HepG2 (cell line): ENCODE results near the gene TADA2A. TPM values are rescaled to one million over a fixed set of nuclear protein-coding genes. Genes with fewer than 3 reads are reported as not detected.

ENCODE experiments used
- ASH2L ChIP-seq: fragments of 300-600, 200-600 bp; sonication (generic); IDR thresholded peaks from 2 replicates; pipeline ENCODE4 v1.7.0; 2017; ENCODE audit warnings: low read depth, mild to moderate bottlenecking, moderate library complexity, mixed read lengths, low read length; ENCODE audit not compliant: insufficient read length
- ATF2 ChIP-seq: sonication (generic); formaldehyde crosslinking; IDR thresholded peaks from 2 replicates; pipeline ENCODE4 v1.4.0; 2020; ENCODE audit warnings: missing genetic modification reagents
- ATF7-NPFF ChIP-seq: sonication (generic); formaldehyde crosslinking; IDR thresholded peaks from 2 replicates; pipeline ENCODE4 v1.8.1; 2023; ENCODE audit warnings: mild to moderate bottlenecking, low read depth, missing genetic modification reagents, moderate library complexity
- ELF4 ChIP-seq: sonication (generic); formaldehyde crosslinking; IDR thresholded peaks from 2 replicates; pipeline ENCODE4 v1.5.0; 2020; ENCODE audit warnings: missing genetic modification reagents, mild to moderate bottlenecking, moderate library complexity, borderline replicate concordance
- FOXJ3 ChIP-seq: sonication (generic); formaldehyde crosslinking; IDR thresholded peaks from 2 replicates; pipeline ENCODE4 v1.4.0; 2020; ENCODE audit warnings: missing genetic modification reagents, mild to moderate bottlenecking, borderline replicate concordance
- KDM2A ChIP-seq: sonication (generic); formaldehyde crosslinking; IDR thresholded peaks from 2 replicates; pipeline ENCODE4 v1.4.0; 2020; ENCODE audit warnings: low read depth, missing genetic modification reagents, borderline replicate concordance
- KMT2B ChIP-seq: IDR thresholded peaks from 2 replicates; pipeline ENCODE4 v1.6.1; 2016; ENCODE audit warnings: missing genetic modification reagents, missing compliant biosample characterization
- NONO ChIP-seq, 2 experiments: fragments of 450-650 bp in 1 of 2; sonication (generic) in 1 of 2; formaldehyde crosslinking in 1 of 2; IDR thresholded peaks in 1 of 2; conservative IDR thresholded peaks in 1 of 2; 2 replicates each; pipeline versions ENCODE4 v1.6.1 to v1.8.0; 2017 to 2022; ENCODE audit warnings: mild to moderate bottlenecking in 1 of 2, missing genetic modification reagents in 1 of 2, moderate library complexity in 1 of 2
- PCBP1 ChIP-seq: fragments of 200-400 bp; formaldehyde crosslinking; IDR thresholded peaks from 2 replicates; pipeline ENCODE4 v1.6.1; 2017; ENCODE audit warnings: mild to moderate bottlenecking, low read depth, low read length, borderline replicate concordance
- TEAD3 ChIP-seq: optimal IDR thresholded peaks from 2 replicates; pipeline ENCODE3; 2016; ENCODE audit warnings: borderline replicate concordance
- TOPORS ChIP-seq: sonication (generic); formaldehyde crosslinking; IDR thresholded peaks from 2 replicates; pipeline ENCODE4 v1.8.0; 2023; ENCODE audit warnings: mild to moderate bottlenecking, missing genetic modification reagents
- ZNF205 ChIP-seq: IDR thresholded peaks from 2 replicates; pipeline ENCODE4 v1.6.1; 2018; ENCODE audit warnings: missing biosample characterization, missing genetic modification reagents
- ZNF337 ChIP-seq: sonication (generic); formaldehyde crosslinking; IDR thresholded peaks from 2 replicates; pipeline ENCODE4 v1.5.1; 2020; ENCODE audit warnings: missing genetic modification reagents, low read depth, mild to moderate bottlenecking, borderline replicate concordance
- ZNF44 ChIP-seq: sonication (generic); formaldehyde crosslinking; IDR thresholded peaks from 2 replicates; pipeline ENCODE4 v1.5.1; 2020; ENCODE audit warnings: mild to moderate bottlenecking, missing genetic modification reagents
- ZNF530 ChIP-seq: sonication (generic); formaldehyde crosslinking; IDR thresholded peaks from 2 replicates; pipeline ENCODE4 v1.5.0; 2020; ENCODE audit warnings: low read depth, mild to moderate bottlenecking, missing genetic modification reagents
- ZNF556 ChIP-seq: sonication (generic); formaldehyde crosslinking; IDR thresholded peaks from 2 replicates; pipeline ENCODE4 v1.4.0; 2020; ENCODE audit warnings: mild to moderate bottlenecking, missing genetic modification reagents, borderline replicate concordance
- ZNF737 ChIP-seq: sonication (generic); formaldehyde crosslinking; IDR thresholded peaks from 2 replicates; pipeline ENCODE4 v1.5.0; 2020; ENCODE audit warnings: missing genetic modification reagents, mild to moderate bottlenecking, borderline replicate concordance
- ZNF839 ChIP-seq: sonication (generic); formaldehyde crosslinking; IDR thresholded peaks from 2 replicates; pipeline ENCODE4 v1.4.0; 2020; ENCODE audit warnings: missing genetic modification reagents, mild to moderate bottlenecking, borderline replicate concordance
- ZSCAN29 ChIP-seq: sonication (generic); formaldehyde crosslinking; conservative IDR thresholded peaks from 2 replicates; pipeline ENCODE4 v1.4.0; 2020; ENCODE audit warnings: mild to moderate bottlenecking, missing genetic modification reagents
- polyA plus RNA-seq, 8 experiments: library from polyadenylated mRNA; depleted of rRNA in 3 of 8; stranded (reverse) in 7 of 8; unstranded in 1 of 8; fragments of >200 nt; fragmentation: Illumina TruSeq in 4 of 8; extraction: Trizol in 4 of 8; gene quantifications; 2 replicates each; pipeline versions ENCODE4 v1.2.1 to v1.2.3, GENCODE V29; 2011 to 2016; ENCODE audit warnings: low read depth in 4 of 8, missing spikeins in 1 of 8, mixed read lengths in 1 of 8; ENCODE audit not compliant: insufficient read depth in 1 of 8
- total RNA-seq, 5 experiments: library from RNA; depleted of rRNA; stranded (reverse); fragments of >200 nt; fragmentation: Illumina TruSeq; extraction: Trizol; gene quantifications; 2 replicates each; pipeline ENCODE4 v1.2.3, GENCODE V29; 2016; ENCODE audit warnings: low read depth in 1 of 5
- TF ChIP-seq, protein P1 (sequence below): sonication (generic); formaldehyde crosslinking; IDR thresholded peaks from 2 replicates; pipeline ENCODE4 v1.8.0; 2022; ENCODE audit warnings: mild to moderate bottlenecking, missing genetic modification reagents, moderate library complexity
- TF ChIP-seq, protein P2 (sequence below): sonication (generic); formaldehyde crosslinking; conservative IDR thresholded peaks from 2 replicates; pipeline ENCODE4 v1.8.1; 2023; ENCODE audit warnings: missing genetic modification reagents
- TF ChIP-seq, protein P3 (sequence below): sonication (generic); formaldehyde crosslinking; IDR thresholded peaks from 2 replicates; pipeline ENCODE4 v1.4.0; 2020; ENCODE audit warnings: missing genetic modification reagents

TADA2A gene
- total and polyA plus RNA-seq, 2 of the 13 experiments (the other 11 are each of a cell fraction or from before 2014, with no cell fraction given), result 8.0 to 14.0 TPM

DNA sequence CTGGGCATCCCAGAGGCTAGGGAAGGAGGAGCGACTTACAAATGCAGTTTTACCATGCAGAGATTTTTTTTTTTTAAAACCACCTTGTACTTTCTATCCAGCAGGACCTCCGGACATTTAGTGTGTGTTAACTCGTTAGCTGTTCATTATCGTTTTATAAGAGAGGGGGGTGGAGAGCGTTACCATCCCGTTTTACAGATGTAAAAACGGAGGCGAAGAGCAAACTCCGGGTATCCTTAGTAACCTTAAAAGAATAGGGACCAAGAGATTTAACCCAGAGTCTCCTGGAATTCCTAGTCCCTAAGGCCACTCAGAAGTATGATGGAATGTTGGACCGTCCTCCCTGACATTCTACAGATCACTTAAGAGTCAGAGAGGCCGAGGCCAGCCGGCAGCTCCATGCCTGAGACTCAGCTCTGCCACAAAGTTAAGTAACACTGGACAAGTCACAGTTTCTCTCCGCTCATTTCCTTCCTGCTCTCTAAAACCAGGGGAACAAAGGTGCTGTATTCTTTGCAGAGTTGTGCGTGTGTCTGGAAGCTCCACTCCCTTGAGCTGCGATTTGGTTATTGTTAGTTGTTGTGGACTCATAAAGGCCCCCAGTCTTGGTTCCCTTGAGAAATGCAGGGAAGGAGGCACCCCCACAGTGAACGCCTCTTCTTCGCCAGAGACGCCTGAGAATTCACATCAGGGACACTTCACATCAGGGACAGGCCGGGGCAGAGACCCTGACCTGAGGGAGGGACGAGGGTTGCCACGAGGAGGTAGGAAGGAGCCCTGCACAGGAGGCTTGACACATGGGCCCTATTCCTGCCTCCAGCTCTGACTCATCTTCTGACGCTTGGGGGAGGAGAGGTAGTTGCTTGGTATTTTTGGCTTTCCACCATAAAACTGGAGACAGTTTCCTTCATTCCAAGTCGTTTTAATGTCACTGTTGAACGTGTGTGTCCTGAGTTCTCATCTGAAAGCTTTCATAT, 84.2 kb downstream of the TADA2A start (continued):
- TF ChIP-seq NONO (IDR thresholded peaks at IDR 0.05), result no peak
- no peak for TF ChIP-seq NONO (CRISPR knock-in tag; conservative IDR thresholded peaks at IDR 0.05)
- TF ChIP-seq FOXJ3, result no peak
- TF ChIP-seq, protein P1, sequence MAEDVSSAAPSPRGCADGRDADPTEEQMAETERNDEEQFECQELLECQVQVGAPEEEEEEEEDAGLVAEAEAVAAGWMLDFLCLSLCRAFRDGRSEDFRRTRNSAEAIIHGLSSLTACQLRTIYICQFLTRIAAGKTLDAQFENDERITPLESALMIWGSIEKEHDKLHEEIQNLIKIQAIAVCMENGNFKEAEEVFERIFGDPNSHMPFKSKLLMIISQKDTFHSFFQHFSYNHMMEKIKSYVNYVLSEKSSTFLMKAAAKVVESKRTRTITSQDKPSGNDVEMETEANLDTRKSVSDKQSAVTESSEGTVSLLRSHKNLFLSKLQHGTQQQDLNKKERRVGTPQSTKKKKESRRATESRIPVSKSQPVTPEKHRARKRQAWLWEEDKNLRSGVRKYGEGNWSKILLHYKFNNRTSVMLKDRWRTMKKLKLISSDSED (CRISPR knock-in tag), result no peak
- no peak for TF ChIP-seq ZNF556 (CRISPR knock-in tag)
- no peak for TF ChIP-seq ZNF737
- TF ChIP-seq ZNF337 (CRISPR knock-in tag), result no peak
- TF ChIP-seq ATF7-NPFF, result no peak
- TF ChIP-seq, protein P2, sequence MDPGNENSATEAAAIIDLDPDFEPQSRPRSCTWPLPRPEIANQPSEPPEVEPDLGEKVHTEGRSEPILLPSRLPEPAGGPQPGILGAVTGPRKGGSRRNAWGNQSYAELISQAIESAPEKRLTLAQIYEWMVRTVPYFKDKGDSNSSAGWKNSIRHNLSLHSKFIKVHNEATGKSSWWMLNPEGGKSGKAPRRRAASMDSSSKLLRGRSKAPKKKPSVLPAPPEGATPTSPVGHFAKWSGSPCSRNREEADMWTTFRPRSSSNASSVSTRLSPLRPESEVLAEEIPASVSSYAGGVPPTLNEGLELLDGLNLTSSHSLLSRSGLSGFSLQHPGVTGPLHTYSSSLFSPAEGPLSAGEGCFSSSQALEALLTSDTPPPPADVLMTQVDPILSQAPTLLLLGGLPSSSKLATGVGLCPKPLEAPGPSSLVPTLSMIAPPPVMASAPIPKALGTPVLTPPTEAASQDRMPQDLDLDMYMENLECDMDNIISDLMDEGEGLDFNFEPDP (CRISPR knock-in tag), result no peak
- no peak for TF ChIP-seq ZNF530 (CRISPR knock-in tag)
- TF ChIP-seq KDM2A, result 0 out of 2 replicates have a peak, but pooled peaks have one; percentile 23
- TF ChIP-seq ASH2L, result no peak
- TF ChIP-seq ZNF205 (CRISPR knock-in tag), result no peak
- TF ChIP-seq TOPORS (CRISPR knock-in tag), result no peak
- 0 out of 2 replicates have a peak, but pooled peaks have one; percentile 31 for TF ChIP-seq ELF4 (CRISPR knock-in tag)
- peak; percentile 29 for TF ChIP-seq TEAD3 (CRISPR knock-in tag)
- TF ChIP-seq, protein P3, sequence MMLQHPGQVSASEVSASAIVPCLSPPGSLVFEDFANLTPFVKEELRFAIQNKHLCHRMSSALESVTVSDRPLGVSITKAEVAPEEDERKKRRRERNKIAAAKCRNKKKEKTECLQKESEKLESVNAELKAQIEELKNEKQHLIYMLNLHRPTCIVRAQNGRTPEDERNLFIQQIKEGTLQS (CRISPR knock-in tag), result peak; percentile 55; the same call in 1 of the 2 replicates
- TF ChIP-seq ZNF44 (CRISPR knock-in tag), result 0 out of 2 replicates have a peak, but pooled peaks have one; percentile 29
- TF ChIP-seq ATF2 (CRISPR knock-in tag), result no peak
- no peak for TF ChIP-seq ZNF839 (CRISPR knock-in tag)
- TF ChIP-seq ZSCAN29 (CRISPR knock-in tag), result no peak
- no peak for TF ChIP-seq PCBP1
- TF ChIP-seq KMT2B, result peak; percentile 55; the same call in 1 of the 2 replicates
